Measurements from ENCODE around the gene MBOAT7. TPM values are rescaled to one million over a fixed set of nuclear protein-coding genes. Genes with fewer than 3 reads are reported as not detected.
A peak's percentile ranks its signal among the peaks of the same experiment; 100 is the strongest.
"Not testable (repeated sequence)": the region's sequence is repeated elsewhere in the genome, so short reads cannot be mapped to it uniquely, and the experiment has no call there.

MBOAT7 gene
- total RNA-seq, 4 donors from 2014 or later, result 85.8 to 370 (median 245) TPM

DNA sequence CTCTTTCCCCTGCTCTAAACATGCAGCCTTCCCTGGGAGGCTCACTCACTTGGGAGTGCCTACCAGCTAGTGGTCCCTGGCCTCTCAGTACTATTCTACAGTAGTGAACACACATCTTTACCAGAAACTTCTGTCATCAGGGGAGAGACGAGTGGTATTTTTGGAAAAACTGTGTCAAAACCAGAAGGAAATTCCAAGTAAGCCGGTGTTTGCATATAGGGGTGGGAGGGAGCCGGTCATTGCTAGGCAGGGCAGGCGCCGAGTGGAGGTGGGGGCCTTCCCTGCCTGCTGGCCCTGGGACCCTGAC, 18.2 kb upstream of the MBOAT7 start:
- Histone ChIP-seq H3K36me3 (peaks cover 0 to 55% (median 0%) of the 10 kb centered on the region in 3 donors), H3K9me3 (no peaks in the 10 kb centered on the region), H3K27me3 (no peaks in the 10 kb centered on the region), H3K4me1 (peaks cover 10 to 73% (median 26%) of the 10 kb centered on the region in 4 donors), H3K4me3 (no peak overlapping the region), H3K27ac (peak overlapping the region; percentile 32 to 87 (median 70))
- TF ChIP-seq POLR2A (IDR thresholded peaks at IDR 0.05), result no peak
- TF ChIP-seq, protein P1, sequence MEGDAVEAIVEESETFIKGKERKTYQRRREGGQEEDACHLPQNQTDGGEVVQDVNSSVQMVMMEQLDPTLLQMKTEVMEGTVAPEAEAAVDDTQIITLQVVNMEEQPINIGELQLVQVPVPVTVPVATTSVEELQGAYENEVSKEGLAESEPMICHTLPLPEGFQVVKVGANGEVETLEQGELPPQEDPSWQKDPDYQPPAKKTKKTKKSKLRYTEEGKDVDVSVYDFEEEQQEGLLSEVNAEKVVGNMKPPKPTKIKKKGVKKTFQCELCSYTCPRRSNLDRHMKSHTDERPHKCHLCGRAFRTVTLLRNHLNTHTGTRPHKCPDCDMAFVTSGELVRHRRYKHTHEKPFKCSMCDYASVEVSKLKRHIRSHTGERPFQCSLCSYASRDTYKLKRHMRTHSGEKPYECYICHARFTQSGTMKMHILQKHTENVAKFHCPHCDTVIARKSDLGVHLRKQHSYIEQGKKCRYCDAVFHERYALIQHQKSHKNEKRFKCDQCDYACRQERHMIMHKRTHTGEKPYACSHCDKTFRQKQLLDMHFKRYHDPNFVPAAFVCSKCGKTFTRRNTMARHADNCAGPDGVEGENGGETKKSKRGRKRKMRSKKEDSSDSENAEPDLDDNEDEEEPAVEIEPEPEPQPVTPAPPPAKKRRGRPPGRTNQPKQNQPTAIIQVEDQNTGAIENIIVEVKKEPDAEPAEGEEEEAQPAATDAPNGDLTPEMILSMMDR (IDR thresholded peaks at IDR 0.05), result no peak
- no peak for DNase-seq

- H3K4me3 ChIP-seq, result peak overlapping the region in 1 of 4 donors; percentile 11
- H3K4me1 ChIP-seq, result peaks cover 10 to 78% (median 28%) of the 10 kb centered on the region in 4 donors
- H3K27ac ChIP-seq, result peak overlapping the region; percentile 32 to 87 (median 70)
- H3K27me3 ChIP-seq, DNase-seq, H3K9me3 ChIP-seq: not testable (repeated sequence)
- H3K36me3 ChIP-seq, result peaks cover 0 to 59% (median 0%) of the 10 kb centered on the region in 3 donors
These were observed 17.8 kb upstream of the MBOAT7 start for GRCh38 chr19:54207193-54207592.

DNA sequence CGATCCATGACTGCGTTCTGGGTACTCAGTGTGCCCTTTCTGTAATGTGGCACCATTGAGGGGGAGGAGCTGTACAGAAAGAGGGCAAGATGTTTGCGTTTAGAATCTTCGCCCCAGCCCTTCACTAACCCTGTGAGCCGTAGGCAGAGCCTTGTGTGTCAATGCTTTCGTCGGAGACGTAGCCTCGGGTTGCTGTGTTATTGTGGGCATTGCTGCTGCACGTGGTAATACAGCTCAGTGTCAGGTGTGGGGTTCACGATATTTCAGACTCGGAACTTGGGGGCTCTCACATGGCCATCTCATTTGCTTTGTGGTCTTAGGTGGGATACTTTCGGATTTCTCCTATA, 17.4 kb upstream of the MBOAT7 start:
- peak overlapping the region; percentile 32 to 87 (median 54) for H3K27ac ChIP-seq
- DNase-seq, result no peak
- peaks cover 10 to 82% (median 30%) of the 10 kb centered on the region in 4 donors for H3K4me1 ChIP-seq
- H3K4me3 ChIP-seq, result peak overlapping the region in 1 of 4 donors; percentile 11
- H3K27me3 ChIP-seq, result no peaks in the 10 kb centered on the region
- TF ChIP-seq, protein P1 (IDR thresholded peaks at IDR 0.05), result no peak
- no peak for TF ChIP-seq POLR2A (IDR thresholded peaks at IDR 0.05)
- H3K36me3 ChIP-seq, result peaks cover 0 to 63% (median 0%) of the 10 kb centered on the region in 3 donors
- no peaks in the 10 kb centered on the region for H3K9me3 ChIP-seq

DNA sequence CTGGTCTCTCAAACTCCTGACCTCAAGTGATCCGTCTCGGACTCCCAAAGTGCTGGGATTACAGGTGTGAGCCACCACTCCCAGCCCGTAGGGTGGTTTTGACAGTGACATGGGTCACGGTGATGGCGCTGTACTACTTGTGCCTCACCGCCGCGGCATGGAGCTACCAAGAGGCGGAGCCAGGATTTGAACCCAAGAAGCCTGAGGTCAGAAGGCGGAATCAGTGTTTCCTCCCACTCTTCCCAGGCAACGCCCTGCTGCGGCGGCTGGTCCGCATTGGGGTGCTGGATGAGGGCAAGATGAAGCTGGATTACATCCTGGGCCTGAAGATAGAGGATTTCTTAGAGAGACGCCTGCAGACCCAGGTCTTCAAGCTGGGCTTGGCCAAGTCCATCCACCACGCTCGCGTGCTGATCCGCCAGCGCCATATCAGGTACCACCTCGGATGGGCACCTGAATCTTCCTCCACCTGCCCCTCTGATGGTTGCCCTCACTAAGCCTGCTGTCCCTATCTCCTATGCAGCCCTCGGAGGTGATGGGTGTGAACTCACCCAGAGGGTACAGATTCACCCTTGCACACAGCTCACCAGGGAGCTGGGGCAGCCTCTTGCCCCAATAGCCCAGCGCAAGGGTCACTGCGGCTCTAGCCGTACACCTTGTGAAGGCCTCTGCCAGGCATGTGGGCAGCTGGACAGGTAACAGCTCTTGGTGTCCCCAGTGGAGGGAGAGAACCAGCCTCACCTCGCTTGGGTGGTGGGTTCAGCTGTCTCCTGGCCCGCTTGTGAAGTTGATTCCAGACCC, 16.9 kb upstream of the MBOAT7 start:
- Histone ChIP-seq H3K27me3 (no peaks in the 10 kb centered on the region), H3K4me1 (peaks cover 10 to 87% (median 35%) of the 10 kb centered on the region in 4 donors), H3K4me3 (peak overlapping the region in 1 of 4 donors; percentile 11), H3K27ac (peak overlapping the region in 3 of 4 donors; percentile 38 to 87 (median 70)), H3K9me3 (no peaks in the 10 kb centered on the region), H3K36me3 (peaks cover 0 to 63% (median 0%) of the 10 kb centered on the region in 3 donors)
- TF ChIP-seq, protein P1 (IDR thresholded peaks at IDR 0.05), result no peak
- no peak for TF ChIP-seq POLR2A (IDR thresholded peaks at IDR 0.05)
- DNase-seq, result no peak

- Histone ChIP-seq H3K4me1 (peaks cover 10 to 80% (median 36%) of the 10 kb centered on the region in 4 donors), H3K4me3 (no peak overlapping the region), H3K27me3 (no peaks in the 10 kb centered on the region), H3K36me3 (peaks cover 0 to 63% (median 0%) of the 10 kb centered on the region in 3 donors), H3K9me3 (no peaks in the 10 kb centered on the region), H3K27ac (no peak overlapping the region)
- no peak for DNase-seq
- no peak for TF ChIP-seq POLR2A (IDR thresholded peaks at IDR 0.05)
- TF ChIP-seq, protein P1 (IDR thresholded peaks at IDR 0.05), result no peak
These were observed 15.5 kb upstream of the MBOAT7 start for GRCh38 chr19:54204767-54205468.

DNA sequence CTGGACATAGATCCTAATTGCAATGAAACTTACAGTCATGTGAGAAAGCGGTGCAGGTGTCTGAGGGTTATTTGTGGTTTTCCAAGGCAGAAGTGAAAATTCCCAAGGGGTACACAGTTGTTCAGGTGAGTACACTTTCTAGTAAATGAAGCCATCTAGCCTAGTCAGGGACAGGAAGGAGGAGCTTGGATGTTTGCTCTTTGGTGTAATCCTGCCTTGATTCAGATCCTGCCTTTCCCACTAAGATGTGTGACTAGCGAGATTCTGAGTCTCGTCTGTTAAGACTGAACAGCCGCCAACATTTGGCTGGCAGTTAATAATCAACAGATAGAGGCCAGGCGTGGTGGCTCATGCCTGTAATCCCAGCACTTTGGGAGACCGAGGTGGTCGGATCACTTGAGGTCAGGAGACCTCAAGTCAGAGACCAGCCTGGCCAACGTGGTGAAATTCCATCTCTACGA, 13.8 kb upstream of the MBOAT7 start:
- no peak for DNase-seq
- TF ChIP-seq, protein P1 (IDR thresholded peaks at IDR 0.05), result no peak
- TF ChIP-seq POLR2A (IDR thresholded peaks at IDR 0.05), result no peak
- Histone ChIP-seq H3K9me3 (no peaks in the 10 kb centered on the region), H3K4me3 (peak overlapping the region in 2 of 4 donors; percentile 3 to 11), H3K4me1 (peaks cover 0 to 63% (median 26%) of the 10 kb centered on the region in 4 donors), H3K27ac (peak overlapping the region in 1 of 4 donors; percentile 1), H3K36me3 (peaks cover 0 to 63% (median 0%) of the 10 kb centered on the region in 3 donors), H3K27me3 (no peaks in the 10 kb centered on the region)

Measured in Peyer's patch (tissue), 4 donors.